Airway epithelial cell (primary cell): Measurements from ENCODE around the gene THEMIS. TPM values are rescaled to one million over a fixed set of nuclear protein-coding genes. Genes with fewer than 3 reads are reported as not detected.

Source experiments
- total RNA-seq: library from RNA; depleted of rRNA; stranded (reverse); fragments of >200 nt; gene quantifications from 2 replicates; pipeline ENCODE4 v1.2.3, GENCODE V29; 2015

THEMIS gene, protein sequence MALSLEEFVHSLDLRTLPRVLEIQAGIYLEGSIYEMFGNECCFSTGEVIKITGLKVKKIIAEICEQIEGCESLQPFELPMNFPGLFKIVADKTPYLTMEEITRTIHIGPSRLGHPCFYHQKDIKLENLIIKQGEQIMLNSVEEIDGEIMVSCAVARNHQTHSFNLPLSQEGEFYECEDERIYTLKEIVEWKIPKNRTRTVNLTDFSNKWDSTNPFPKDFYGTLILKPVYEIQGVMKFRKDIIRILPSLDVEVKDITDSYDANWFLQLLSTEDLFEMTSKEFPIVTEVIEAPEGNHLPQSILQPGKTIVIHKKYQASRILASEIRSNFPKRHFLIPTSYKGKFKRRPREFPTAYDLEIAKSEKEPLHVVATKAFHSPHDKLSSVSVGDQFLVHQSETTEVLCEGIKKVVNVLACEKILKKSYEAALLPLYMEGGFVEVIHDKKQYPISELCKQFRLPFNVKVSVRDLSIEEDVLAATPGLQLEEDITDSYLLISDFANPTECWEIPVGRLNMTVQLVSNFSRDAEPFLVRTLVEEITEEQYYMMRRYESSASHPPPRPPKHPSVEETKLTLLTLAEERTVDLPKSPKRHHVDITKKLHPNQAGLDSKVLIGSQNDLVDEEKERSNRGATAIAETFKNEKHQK
- total RNA-seq: not detected in 2 replicates

DNA sequence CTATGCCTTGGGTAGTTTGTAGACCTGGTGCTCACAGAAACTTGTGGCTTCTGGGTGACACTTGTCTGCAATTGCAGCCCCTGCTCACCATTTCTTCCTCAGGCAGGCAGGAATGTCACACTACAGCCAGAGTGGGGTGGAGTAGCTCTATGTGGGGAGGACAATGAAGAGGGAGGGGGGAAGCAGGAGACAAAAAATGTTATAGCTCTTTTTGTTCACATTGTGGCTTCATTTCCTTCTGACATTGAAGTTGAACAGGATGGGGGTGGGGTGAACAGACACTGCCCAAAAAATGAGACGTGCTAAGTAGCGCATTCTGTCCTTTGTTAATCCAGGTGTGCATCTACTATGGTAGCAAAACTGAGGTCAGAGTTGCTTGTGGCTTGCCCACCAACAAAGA is at the start of gene THEMIS:
Gene THEMIS, minus strand, starts transcription at position 124 of the 400 bp plus-strand sequence. CDS start 126 bp downstream, outside the sequence.

